Fibroblast of gingiva (primary cell): ENCODE data around the gene CABP2.
"Not testable (repeated sequence)": the region's sequence is repeated elsewhere in the genome, so short reads cannot be mapped to it uniquely, and the experiment has no call there.

Experiments
- DNase-seq: peaks from one replicate; pipeline ENCODE4 v3.0.0-alpha.2; 2011; ENCODE audit warnings: low read depth

The CABP2 gene

GRCh38 chr11:67538823-67539505 is 15.7 kb upstream of the CABP2 start:
- DNase-seq, result no peak

- DNase-seq, result no peak
Measured at GRCh38 chr11:67538306-67538705, 15.1 kb upstream of the CABP2 start.

GRCh38 chr11:67535561-67535960 is 12.3 kb upstream of the CABP2 start:
- no peak for DNase-seq

- DNase-seq, result no peak
Measured at GRCh38 chr11:67534070-67534679, 10.9 kb upstream of the CABP2 start.

GRCh38 chr11:67532889-67533288 is 9.6 kb upstream of the CABP2 start:
- no peak for DNase-seq

GRCh38 chr11:67530282-67530592 is 7.0 kb upstream of the CABP2 start:
- DNase-seq, result no peak

GRCh38 chr11:67528376-67528775 is 5.1 kb upstream of the CABP2 start:
- DNase-seq, result no peak

- no peak for DNase-seq
Measured at GRCh38 chr11:67525275-67525976, 2.2 kb upstream of the CABP2 start.

GRCh38 chr11:67524480-67524808 is 1.2 kb upstream of the CABP2 start:
- DNase-seq, result no peak

- no peak for DNase-seq
Measured at GRCh38 chr11:67523556-67524479, 572 bp upstream of the CABP2 start.

GRCh38 chr11:67522338-67522737 is 908 bp downstream of the CABP2 start:
- DNase-seq, result no peak

- no peak for DNase-seq
Measured at GRCh38 chr11:67521924-67522323, 1.3 kb downstream of the CABP2 start.

GRCh38 chr11:67520856-67521824 is 2.1 kb downstream of the CABP2 start:
- no peak for DNase-seq

- no peak for DNase-seq
Measured at GRCh38 chr11:67519726-67520125, 3.5 kb downstream of the CABP2 start.

GRCh38 chr11:67517784-67518552 is 5.3 kb downstream of the CABP2 start:
- no peak for DNase-seq

- DNase-seq, result no peak
Measured at GRCh38 chr11:67516806-67517205, 6.4 kb downstream of the CABP2 start.

GRCh38 chr11:67514116-67514515 is 9.1 kb downstream of the CABP2 start:
- no peak for DNase-seq

GRCh38 chr11:67511558-67511957 is 11.7 kb downstream of the CABP2 start:
- not testable (repeated sequence) for DNase-seq

GRCh38 chr11:67510023-67510345 is 13.3 kb downstream of the CABP2 start:
- no peak for DNase-seq

GRCh38 chr11:67508486-67509121 is 14.6 kb downstream of the CABP2 start:
- DNase-seq, result peak; percentile 96
